Mesangial cell (primary cell): ENCODE data around the gene CATSPERD. TPM values are rescaled to one million over a fixed set of nuclear protein-coding genes. Genes with fewer than 3 reads are reported as not detected.

ENCODE experiments used
- total RNA-seq: library from RNA; depleted of rRNA; stranded (reverse); fragments of >200 nt; gene quantifications from 2 replicates; pipeline ENCODE4 v1.2.3, GENCODE V29; 2015

Gene CATSPERD, protein sequence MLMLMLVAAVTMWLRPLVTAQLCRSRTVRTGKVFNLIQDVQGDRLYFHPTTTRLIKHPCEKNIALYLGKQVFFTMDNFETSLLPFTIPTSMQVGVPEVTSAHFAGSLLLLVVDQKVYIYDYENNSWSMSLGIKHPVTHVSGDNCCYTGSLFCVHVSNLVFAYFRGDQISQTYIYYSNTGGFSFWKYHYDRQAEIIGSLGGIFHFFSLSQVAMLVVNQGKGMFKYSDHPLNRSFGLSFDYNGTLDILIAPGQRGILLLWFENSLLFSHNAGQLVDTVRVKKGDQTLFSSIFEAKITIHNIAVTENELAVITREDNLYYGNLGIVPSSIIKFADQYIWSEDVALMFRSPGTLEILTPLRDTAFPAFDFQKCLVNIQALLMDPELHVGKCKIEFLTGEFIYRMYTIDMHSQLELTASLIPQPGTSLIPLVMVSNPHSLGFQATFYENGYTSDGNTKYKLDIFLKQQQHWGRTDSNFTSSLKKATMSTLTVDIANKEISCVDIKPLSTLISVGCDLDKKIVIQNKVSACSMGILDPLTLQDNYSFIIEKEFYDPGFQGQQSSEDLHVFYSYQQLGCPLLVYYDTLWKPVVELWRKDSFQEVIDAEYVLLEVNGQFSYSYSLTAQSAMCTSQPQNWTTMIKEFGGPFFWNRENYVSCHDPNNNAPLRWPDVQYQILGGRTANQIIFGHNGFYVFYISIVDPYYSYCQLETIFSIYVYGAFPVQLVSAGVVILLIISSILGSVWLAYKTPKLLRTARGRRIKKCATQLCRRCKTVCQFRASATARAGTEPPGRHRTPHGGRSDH
- total RNA-seq = not detected in 2 replicates

DNA sequence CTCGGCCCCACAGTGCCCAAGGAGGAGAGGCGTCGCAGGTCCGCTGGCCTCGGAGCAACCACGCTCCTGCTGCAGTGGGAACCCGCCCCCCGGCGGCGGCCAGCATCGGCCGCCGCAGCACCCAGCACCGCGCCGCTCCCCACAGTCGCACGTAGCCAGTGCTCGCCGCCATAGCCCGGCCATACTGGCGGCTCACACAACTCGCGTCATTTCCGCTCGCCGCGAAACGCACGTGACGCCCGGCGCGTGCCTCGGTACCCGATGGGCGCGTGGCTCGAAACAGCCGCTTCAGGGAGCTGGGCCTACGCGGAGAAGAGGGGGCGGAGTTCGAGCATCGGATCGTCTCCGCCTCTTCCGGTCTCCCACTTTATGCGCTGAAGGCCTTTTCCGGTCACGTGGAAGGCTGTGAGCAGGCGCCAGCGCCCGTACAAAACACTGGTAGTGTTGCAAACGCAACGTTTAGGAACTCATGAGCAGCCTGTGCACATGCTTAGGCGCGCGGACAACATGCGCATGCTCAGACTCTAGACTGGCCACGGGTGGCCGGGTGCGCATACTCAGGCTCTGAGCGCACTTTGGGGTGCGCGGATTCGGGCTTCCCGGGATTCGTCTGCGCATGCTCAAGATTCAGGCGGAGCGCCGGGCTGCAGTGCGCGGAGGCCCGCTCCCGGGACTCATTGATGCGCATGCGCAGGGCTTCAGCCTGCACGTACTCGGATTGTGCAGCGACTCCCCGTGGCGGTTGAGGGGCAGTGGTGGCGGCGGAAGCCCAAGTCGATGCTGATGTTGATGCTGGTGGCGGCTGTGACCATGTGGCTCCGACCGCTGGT, at the start of gene CATSPERD, which contains the start of gene LONP1:
Gene CATSPERD, plus strand, starts transcription at position 677 of the 830 bp plus-strand sequence. Its CDS starts 101 bp downstream, at position 778.
Gene LONP1, minus strand, starts transcription at position 186 of the 830 bp plus-strand sequence. Its CDS starts 14 bp downstream, at position 172.

DNA sequence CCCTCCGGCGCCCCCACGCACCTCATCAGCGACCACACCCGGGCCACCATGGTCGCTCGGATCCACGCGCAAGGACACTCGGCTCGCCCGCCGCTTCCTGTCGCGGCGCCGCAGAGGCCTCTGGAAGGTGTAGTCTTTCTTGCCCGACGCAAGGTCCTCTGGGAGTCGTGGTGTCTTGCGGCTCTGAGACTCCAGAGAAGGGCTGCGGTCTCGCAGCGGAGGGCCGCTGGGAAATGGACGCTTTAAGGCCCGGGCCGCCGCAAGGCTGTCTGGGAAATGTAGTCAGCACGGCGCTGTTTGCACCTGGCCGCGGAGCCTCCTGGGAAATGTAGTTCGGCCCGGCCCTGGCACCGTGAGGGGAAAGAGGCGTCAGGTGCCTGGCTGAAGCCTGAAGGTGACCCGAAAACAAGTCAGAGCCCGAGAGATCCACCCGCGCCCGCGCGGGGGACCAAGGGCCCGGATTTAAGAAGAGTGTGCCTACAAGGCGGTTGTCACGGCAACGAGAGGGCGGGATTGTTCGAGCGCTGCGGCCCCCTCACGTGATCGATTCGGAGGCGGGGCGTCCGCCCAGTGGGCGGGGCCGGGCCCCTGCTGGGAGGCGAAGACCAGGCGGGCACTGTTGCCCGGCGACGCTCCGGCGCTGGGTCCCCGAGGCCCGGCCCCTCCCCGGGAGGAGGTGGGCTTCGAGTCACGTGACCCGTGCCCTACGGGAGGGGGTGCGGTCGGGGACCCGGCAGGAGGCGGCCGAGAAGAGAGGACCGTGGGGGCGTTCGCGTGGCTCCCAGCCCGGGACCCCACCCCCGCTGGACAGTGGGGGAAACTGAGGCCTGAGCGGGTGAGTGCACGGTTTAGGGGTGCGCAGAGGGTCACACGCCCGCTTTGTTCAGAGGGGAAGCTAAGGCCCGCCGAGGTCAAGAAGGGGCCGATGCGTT, 39.7 kb upstream of the CATSPERD start, which contains the start of the genes HSD11B1L and MICOS13:
Gene HSD11B1L, plus strand, starts transcription at position 591 of the 932 bp plus-strand sequence. CDS start 3,806 bp downstream, outside the sequence.
Gene MICOS13, minus strand, starts transcription at position 80 of the 932 bp plus-strand sequence. Its CDS starts 30 bp downstream, at position 50.

DNA sequence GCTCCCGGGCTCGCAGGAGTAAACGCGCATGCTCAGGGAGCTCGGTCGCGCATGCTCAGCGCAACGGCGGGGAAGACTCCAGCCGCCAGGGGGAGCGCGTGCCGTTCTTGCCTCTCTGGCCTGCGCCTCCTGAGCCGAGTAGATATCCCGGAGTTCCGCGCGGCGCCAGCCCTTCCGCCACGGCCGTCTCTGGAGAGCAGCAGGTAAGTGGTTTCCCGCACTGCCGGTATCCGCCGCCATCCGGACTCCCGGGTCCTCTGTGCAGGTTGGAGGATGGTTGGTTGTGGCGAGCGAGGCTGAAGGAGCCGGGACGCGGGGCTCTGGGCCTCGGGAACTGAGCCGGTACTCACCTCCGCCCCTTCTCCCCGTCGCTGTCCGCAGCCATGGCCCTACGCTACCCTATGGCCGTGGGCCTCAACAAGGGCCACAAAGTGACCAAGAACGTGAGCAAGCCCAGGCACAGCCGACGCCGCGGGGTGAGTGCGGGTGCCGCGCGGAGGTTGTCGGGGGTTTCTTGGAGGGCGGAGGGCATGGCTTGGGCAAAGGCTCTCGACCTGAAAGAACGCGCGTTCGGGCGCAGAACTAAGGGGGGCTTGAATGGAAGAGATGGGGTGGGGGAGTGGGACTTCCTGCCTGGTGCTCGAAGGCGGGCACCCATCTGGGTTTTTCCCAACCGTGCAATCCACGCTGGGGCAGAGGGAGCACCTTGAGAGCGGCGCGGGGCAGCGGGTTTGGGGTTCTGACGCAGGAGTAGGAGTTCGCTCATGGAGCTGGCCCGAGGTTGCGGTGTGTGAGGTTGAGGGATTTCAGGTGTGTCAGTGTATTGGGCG, 30.1 kb upstream of the CATSPERD start, which contains the start of gene RPL36:
Gene RPL36, plus strand, starts transcription at position 171 of the 830 bp plus-strand sequence. Its CDS starts 213 bp downstream, at position 384.

DNA sequence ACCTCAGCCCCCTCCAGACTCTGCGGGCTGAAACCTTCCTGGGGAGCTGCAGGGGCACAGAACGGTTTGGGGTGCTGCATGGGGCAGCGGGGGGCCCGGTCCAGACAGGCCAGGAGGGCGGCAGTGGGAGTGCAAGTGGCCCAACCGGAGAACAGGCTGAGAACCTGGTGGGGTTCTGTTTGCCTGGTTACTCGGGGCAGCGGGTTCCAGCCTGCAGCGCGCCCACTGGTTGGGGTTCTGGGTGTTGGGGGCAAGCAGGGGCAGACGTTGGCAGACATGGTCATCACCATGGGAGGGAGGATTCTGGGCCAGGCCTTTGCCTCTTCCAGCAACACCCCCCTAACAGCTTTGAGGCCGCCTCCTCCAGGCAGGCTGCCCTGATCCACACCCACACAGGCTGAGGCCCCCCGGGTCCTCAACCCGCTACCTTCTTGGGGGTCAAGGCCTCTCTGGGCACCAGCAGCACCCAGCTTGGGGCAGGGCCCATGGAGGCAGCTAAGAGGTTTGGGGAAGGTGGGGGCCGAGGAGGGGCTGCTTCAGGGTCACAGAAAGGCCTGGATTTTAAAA, 64.2 kb downstream of the CATSPERD start, which contains the start of gene PRR22:
Gene PRR22, minus strand, starts transcription at position 166 of the 567 bp plus-strand sequence. Its CDS starts 86 bp downstream, at position 80.

DNA sequence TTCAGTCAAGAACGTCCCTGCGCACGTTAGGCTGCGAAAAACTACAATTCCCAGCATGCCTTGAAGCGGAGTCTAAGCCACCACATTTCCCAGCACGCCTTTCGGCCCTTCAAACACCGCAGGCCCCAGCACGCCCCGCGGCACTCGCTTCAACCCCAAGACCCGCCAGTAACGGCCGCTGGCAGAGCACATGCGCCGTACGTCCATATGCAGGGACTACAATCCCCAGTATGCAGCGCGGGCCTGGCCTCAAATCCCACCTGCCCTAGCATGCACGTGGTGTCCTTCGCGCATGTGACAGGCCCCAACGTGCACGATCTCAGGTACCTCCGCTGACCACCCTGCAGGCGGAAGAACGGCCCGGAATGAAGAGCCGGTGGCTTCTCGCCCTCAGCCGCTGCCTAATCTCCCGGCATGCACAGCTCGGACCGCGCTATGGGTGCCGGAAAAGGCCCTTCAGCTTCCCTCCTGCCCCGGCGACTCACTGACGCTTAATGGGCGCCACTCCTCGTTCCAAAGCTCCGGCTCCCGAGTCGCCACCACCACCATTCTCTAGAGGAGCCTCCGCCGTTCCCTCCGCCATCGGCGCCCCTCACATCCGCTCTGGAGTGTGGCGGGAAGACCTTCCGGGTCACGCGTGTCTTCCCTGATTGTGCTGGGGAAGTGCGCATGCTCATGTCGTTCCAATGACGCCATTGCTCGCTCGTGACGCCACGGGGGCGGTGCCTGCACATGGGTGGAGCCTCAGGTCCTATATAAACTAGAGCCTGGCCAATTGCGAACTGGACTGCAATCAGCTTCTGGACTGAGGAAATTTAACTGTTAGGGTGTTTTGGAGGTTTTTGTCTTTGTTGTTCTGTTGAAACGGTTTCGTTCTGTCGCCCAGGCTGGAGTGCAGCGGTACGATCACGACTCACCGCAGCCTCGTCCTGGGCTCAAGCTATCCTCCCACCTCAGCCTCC, 70.4 kb downstream of the CATSPERD start, which contains the start of gene DUS3L:
Gene DUS3L, minus strand, starts transcription at position 605 of the 962 bp plus-strand sequence. Its CDS starts 22 bp downstream, at position 583.

DNA sequence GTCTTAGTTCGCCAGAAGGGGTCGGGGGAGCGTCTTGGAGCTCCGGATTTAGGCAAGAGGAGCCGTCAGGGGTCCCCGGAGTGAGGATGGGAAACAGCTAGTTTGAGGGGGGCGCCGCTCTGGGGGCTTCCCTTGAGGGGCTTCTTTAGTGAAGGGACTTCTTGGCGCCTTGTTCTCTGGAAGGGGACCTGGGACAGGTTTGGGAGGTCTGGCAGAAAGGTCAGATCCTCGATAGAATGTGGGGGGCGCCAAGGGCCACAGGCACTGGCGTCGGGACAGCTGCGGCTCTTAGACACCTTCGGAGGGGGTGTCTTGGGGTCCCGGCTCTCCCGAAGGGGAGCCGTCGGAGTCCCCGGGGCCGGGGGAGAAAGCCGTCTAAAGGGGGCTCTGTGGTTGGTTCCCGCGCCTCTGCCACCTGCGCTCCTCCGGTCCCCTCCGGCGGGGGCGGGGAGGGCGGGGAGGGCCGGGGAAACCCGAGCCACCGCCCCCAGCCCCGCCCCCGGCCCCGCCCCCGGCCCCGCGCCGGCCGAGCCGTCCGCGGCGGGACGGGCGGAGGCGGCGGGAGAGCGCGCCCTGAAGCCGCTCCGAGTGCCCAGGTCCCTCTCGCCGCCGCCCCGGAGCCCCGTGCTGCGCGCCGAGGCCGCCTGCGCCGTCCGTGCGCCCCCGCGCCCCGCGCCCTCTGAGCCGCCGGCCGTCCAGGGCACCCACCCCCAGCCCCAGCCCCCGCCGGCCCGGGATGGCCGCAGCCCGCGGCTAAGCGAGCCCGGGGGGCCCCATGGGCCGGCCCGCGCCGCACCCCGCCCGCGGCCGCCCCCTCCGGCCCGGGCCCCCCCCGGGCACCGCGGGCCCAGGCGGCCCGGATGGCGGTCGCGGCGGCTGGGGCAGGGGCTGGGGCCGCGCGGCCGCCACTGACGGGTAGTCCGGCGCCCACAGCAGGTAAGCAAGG, 84.4 kb downstream of the CATSPERD start, which contains the start of gene NRTN:
Gene NRTN, plus strand, starts transcription at position 552 of the 946 bp plus-strand sequence. CDS start 19,099 bp downstream, outside the sequence.

Other genes with a start within 250 kb of the CATSPERD start
- not detected in 2 replicates for gene TINCR, start 152.7 kb upstream of the CATSPERD start, total RNA-seq
- gene SAFB2, start 97.9 kb upstream of the CATSPERD start, total RNA-seq = 19.9 and 20.5 TPM in 2 replicates
- gene SAFB, start 97.6 kb upstream of the CATSPERD start, total RNA-seq = 35.0 and 60.8 TPM in 2 replicates
- 83.9 and 89.0 TPM in 2 replicates for gene MICOS13, start 40.1 kb upstream of the CATSPERD start, total RNA-seq
- gene HSD11B1L, start 39.6 kb upstream of the CATSPERD start, total RNA-seq = 15.5 and 27.1 TPM in 2 replicates
- gene RPL36, start 30.3 kb upstream of the CATSPERD start, total RNA-seq = 1,120 and 1,187 TPM in 2 replicates
- gene LONP1, start 491 bp upstream of the CATSPERD start, total RNA-seq = 105 and 116 TPM in 2 replicates
- gene PRR22, start 64.1 kb downstream of the CATSPERD start, total RNA-seq = 0.51 and 0.81 TPM in 2 replicates
- gene DUS3L, start 70.5 kb downstream of the CATSPERD start, total RNA-seq = 27.1 and 34.7 TPM in 2 replicates
- gene NRTN, start 84.4 kb downstream of the CATSPERD start, total RNA-seq = 1.6 and 2.5 TPM in 2 replicates
- gene FUT6, start 119.1 kb downstream of the CATSPERD start, total RNA-seq = not detected in 2 replicates
- gene FUT3, start 130.8 kb downstream of the CATSPERD start, total RNA-seq = not detected in 2 replicates
- not detected in 2 replicates for gene FUT5, start 149.9 kb downstream of the CATSPERD start, total RNA-seq
- 500 and 534 TPM in 2 replicates for gene NDUFA11, start 183.2 kb downstream of the CATSPERD start, total RNA-seq
- gene VMAC, start 184.2 kb downstream of the CATSPERD start, total RNA-seq = 2.6 and 8.7 TPM in 2 replicates
- 1.1 and 10.1 TPM in 2 replicates for gene CAPS, start 193.6 kb downstream of the CATSPERD start, total RNA-seq